H7 (cell line): Measurements from ENCODE around the gene TECPR1. TPM values are rescaled to one million over a fixed set of nuclear protein-coding genes. Genes with fewer than 3 reads are reported as not detected.
A peak's percentile ranks its signal among the peaks of the same experiment; 100 is the strongest.

Experiments
- DNase-seq: peaks from one replicate; pipeline ENCODE4 v3.0.0; 2012
- H3K27me3 ChIP-seq: 2 replicates; pipeline ENCODE4 v1.6.0; 2011; ENCODE audit warnings: mild to moderate bottlenecking, low read length; ENCODE audit not compliant: control insufficient read depth, insufficient read depth
- H3K36me3 ChIP-seq: replicated peaks from 2 replicates; pipeline ENCODE4 v1.5.1; 2011; ENCODE audit warnings: low read length; ENCODE audit not compliant: control insufficient read depth, insufficient read depth
- H3K4me3 ChIP-seq: 2 replicates; pipeline ENCODE4 v1.5.1; 2011; ENCODE audit warnings: low read depth, mild to moderate bottlenecking, control low read depth, low read length, moderate library complexity; ENCODE audit not compliant: insufficient read depth
- total RNA-seq: library from RNA; depleted of rRNA; stranded (reverse); fragments of >200 nt; shearing (Covaris generic); gene quantifications from 2 replicates; pipeline ENCODE4 v1.2.3, GENCODE V29; 2014

Gene TECPR1
- total RNA-seq, 1 experiment from 2014 or later: 13.7 TPM

DNA sequence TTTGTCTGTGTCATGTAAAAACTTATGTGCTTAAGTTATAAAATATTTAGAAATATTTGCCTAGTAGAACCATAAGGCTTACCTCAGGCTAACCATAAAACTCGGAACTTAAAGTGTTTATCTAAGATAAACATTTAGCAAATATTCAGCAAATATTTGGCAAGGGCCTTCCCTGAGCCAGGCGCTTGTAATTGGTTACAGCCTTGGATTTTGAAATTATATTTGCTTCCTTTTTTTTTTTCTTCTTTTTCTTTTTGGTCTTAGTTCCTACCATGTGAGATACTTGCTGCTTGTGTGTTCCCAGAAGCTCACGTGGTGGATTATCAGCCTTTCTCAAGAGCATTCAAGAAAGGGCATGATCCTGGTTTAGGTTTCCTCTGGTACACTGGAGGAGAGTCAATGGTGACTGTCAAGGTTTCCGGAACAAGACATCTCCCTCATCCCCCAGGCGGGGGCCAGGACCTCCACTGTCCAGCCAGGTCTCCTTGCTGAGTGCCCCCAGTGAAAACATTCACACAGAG, 24.3 kb upstream of the TECPR1 start:
- Histone ChIP-seq H3K4me3 (no peak overlapping the region), H3K27me3 (no peaks in the 10 kb centered on the region; the same call in 1 of the 2 replicates), H3K36me3 (no peaks in the 10 kb centered on the region)
- no peak for DNase-seq

DNA sequence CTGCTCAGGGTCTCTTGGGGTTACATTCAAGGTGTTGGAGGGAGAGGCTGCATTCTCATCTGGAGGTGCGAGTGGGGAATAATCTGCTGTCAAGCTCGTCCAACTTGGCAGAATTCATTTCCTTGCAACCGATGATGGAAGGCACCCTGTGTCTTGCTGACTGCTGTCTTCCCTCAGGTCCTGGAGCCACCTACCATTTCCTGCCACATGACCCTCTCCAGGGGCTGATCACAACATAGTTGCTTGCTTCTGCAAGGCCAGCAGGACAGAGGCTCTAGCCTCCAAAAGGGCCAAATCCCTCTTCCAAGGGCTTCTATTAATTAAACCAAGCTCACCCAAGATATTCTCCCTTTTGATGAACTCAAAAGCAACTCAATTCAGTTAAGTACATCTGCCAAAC, 15.3 kb upstream of the TECPR1 start:
- DNase-seq: no peak
- Histone ChIP-seq H3K4me3 (no peak overlapping the region), H3K27me3 (no peaks in the 10 kb centered on the region), H3K36me3 (no peaks in the 10 kb centered on the region; the same call in 1 of the 2 replicates)

DNA sequence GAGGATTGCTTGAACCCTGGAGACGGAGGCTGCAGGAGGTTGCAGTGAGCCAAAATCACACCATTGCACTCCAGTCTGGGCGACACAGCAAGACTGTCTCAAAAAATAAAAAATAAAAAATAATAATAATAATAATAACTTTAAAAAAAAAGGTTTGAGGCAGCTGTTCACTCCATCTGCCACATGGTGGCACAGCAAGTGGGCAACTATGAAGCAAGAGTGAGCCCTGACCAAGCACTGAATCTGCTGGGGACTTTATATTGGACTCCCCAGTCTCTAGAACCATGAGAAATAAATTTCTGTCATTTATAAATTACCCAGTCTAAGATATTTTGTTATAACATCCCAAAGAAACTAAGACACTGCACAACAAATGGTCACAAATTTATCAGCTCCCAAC, 14.8 kb upstream of the TECPR1 start:
- Histone ChIP-seq H3K27me3 (no peaks in the 10 kb centered on the region), H3K36me3 (no peaks in the 10 kb centered on the region; the same call in 1 of the 2 replicates), H3K4me3 (no peak overlapping the region)
- DNase-seq: no peak

DNA sequence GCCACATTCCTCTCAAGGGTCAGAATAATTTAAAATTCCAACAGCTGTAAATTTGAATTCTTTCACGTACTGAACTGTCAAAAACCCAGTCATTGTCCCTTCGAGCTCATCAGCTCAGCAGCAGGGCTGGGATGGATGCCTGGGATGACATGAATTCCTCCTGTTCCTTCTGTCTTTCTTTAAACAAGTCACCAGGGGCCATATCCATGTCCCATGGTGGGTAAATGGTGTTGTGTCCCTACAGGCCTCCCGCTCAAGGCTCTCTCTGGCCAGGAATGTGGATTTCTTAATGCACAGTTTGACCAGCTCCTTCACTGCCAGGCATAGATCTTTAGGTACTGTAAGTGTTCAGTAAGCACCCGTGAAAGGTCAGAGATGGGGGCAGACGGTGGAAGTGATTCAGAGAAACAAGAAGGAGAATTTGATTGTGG, 13.8 kb upstream of the TECPR1 start:
- Histone ChIP-seq H3K27me3 (no peaks in the 10 kb centered on the region), H3K4me3 (no peak overlapping the region), H3K36me3 (no peaks in the 10 kb centered on the region; the same call in 1 of the 2 replicates)
- DNase-seq: peak; percentile 33

DNA sequence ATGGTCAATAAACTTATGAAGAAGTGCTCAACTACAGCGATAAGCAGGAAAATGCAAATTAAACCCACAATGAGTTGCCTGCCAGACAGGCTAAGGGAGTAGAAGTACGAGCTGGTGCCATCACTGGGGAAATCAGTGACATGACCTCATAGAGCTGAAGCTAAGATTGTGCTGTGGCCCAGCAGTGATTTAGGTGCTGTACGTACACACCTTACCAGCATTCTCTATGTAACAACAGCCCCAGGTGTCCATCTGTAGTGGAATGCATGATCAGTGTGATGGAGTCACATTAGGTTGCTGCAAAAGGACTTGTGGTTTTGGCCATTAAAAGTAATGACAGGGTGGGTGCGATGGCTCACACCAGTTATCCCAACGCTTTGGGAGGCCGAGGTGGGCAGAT, 5.7 kb upstream of the TECPR1 start:
- DNase-seq: no peak
- no peak overlapping the region for H3K4me3 ChIP-seq
- peaks cover 1% of the 10 kb centered on the region; the same call in 1 of the 2 replicates for H3K36me3 ChIP-seq
- no peaks in the 10 kb centered on the region for H3K27me3 ChIP-seq

DNA sequence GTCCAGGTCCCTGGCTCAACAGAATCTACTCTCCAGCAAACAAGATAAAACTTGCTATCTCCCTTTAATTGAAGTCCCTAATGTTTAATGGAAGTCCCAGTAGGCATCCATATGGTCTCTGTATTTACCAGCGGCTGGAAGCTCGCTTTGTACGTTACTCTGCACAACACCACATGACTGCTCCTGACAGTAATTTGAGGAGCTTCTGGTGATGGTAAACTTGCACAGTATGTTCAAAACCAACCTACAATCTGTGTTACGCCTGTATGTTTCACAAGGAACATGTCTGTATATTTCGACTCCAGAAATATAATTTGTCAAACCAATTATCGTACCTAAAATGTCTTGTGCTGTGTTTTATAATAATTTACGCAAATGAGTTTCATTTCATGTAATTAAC, 4.4 kb upstream of the TECPR1 start:
- DNase-seq: no peak
- no peaks in the 10 kb centered on the region for H3K27me3 ChIP-seq
- H3K4me3 ChIP-seq: no peak overlapping the region
- H3K36me3 ChIP-seq: peaks cover 1% of the 10 kb centered on the region; the same call in 1 of the 2 replicates

DNA sequence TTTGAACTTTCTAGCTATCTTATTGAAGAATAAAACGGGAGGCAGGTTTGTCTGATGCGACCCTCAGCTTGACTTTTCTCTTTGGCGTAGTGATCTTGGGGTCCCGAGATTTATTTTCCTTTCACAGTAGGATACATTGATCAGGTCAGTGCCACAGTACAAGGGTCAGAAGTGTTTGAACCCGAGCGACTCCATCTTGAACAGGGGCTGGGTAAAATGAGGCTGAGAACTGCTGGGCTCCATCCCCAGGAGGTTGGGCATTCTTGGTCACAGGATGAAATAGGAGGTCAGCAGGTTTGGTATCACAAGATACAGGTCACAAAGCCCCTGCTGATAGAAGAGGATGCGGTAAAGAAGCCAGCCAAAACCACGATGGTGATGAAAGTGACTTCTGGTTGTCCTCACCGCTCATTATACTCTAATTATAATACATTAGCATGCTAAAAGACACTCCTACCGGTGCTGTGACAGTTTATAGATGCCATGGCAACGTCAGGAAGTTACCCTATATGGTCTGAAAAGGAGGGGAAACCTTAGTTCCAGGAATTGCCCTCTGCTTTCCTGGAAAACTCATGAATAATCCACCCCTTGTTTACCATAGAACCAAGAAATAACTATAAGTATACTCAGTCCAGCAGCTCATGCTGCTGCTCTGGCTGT, 3.0 kb upstream of the TECPR1 start:
- no peaks in the 10 kb centered on the region for H3K27me3 ChIP-seq

DNA sequence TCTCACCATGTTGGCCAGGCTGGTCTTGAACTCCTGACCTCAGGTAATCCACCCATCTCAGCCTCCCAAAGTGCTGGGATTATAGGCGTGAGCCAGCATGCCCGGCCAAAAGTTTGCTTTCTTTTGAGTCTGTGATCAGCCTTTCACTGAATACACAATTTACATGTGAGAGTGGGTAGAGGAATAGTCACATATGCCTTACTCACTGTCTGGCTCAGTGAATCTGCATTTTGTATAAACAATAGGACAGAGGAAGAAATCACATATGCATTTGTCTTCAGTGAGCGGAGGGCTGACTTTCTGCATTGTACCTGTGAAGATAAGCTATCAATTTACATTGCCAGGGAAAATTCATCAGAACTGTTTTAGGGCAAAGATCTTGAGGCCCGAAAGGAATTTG, 2.5 kb upstream of the TECPR1 start:
- no peak for DNase-seq
- H3K4me3 ChIP-seq: no peak overlapping the region
- peaks cover 1% of the 10 kb centered on the region; the same call in 1 of the 2 replicates for H3K36me3 ChIP-seq
- H3K27me3 ChIP-seq: no peaks in the 10 kb centered on the region

More for the DNA sequence above, 3.0 kb upstream of the TECPR1 start:
- peaks cover 1% of the 10 kb centered on the region; the same call in 1 of the 2 replicates for H3K36me3 ChIP-seq
- no peak overlapping the region for H3K4me3 ChIP-seq
- DNase-seq: no peak

DNA sequence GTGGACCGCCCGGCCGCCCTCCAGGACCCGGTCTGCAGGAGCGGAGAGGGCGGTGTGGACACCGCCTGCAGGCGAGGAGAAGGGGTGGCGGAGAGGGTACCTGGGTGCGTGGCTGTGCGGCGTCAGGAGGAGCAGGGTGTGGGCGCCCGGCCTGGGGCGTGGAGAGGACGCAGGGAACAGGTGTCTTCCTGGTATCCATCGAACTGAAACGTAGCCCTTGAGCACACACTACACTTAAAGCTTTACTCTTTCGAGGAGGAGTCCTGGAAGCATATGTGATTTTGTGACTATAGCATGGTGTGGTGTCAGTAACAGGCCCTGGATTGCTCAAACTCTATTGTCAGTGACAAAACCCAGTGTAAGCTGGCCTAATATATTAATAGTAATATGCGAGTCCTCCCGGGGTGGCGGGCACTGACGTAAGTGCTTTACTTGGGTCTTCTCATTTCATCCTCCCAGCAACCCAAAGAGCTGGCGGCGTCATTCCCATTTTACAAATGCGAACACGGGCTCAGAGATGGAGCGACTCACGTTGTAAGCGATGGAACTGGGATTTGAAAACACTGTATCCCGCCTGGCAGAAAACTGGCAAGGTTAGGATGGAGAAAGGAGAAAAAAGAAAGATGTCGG, 508 bp upstream of the TECPR1 start:
- Histone ChIP-seq H3K27me3 (no peaks in the 10 kb centered on the region), H3K36me3 (peaks cover 1% of the 10 kb centered on the region; the same call in 1 of the 2 replicates), H3K4me3 (peak overlapping the region; percentile 89)
- no peak for DNase-seq

DNA sequence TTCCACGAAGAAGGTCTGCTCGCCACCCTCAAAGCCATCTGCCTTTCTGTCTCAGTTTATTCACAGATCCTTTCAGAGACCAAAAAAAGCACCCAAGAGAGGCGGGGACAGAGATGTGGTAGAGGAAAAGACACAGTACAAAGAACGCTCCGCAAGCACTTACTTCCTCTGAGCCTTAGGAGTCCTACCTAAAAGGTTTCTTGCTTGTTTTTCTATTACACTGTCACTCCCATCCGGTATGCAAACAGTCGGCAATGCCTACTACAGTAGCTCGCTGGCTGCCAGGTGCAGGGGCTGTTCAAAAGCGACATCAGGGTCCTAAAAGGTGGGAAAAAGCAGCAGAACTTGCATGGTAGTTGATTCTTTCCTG, 816 bp downstream of the TECPR1 start:
- H3K36me3 ChIP-seq: no peaks in the 10 kb centered on the region
- DNase-seq: no peak
- peak overlapping the region; percentile 89 for H3K4me3 ChIP-seq
- H3K27me3 ChIP-seq: no peaks in the 10 kb centered on the region

DNA sequence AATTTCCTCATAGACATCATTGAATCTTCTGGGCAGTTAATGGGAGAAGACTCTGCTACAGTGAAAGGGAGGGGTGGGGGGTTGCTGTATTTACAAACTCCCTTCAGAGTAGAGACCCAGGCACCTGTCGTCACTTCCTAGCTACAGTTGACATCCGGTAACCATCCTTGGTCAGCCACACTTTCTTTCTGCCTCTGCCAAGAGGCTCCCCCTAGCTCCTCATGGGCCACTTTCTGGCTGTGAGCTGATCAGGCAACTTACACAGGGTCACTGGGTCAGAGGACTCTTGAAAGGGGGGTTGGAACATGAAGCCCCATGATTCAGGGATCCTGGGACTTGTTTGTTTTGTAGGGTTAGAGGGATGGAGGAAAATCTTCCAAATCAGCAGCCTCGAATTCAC, 1.2 kb downstream of the TECPR1 start:
- H3K4me3 ChIP-seq: no peak overlapping the region
- peak; percentile 66 for DNase-seq
- no peaks in the 10 kb centered on the region for H3K27me3 ChIP-seq
- H3K36me3 ChIP-seq: no peaks in the 10 kb centered on the region

DNA sequence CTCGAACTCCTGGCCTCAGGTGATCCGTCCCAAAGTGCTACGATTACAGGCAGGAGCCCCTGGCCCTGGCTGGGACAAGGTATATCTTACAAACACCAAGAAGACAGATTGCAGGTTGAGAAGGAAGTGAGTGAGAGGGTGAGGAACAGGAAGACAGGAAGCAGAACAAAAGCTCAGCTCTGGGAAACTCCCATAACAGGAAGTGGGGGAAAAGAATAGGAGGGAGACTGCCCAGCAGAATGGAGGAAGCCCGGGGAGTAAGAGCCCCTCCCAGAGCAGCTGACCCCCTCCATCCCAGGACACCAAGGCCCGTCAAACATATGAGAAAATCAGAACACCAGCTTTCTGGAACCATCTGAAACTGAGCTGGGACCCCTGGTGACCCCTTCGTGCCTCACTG, 2.9 kb downstream of the TECPR1 start:
- DNase-seq: peak; percentile 38
- no peaks in the 10 kb centered on the region for H3K36me3 ChIP-seq

DNA sequence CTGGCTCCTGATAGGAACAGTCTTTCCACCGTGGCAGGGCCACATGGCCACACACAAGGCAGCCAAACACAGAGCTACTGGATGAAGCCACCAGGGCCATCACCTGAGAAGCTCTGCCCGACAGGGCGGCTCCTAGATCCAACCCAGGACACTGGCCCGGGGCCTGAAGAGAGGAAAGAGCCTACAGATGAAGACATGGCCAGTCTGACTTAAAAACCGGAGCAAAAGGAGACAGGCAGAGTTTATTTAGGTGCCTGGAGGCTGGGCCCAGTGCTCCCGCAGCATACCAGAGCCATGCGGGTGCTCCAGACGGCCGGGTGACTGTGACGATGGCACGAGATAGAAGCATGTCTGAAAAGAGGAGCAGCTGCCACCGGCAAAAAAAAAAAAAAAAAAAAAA, 3.9 kb downstream of the TECPR1 start:
- no peak overlapping the region for H3K4me3 ChIP-seq
- H3K27me3 ChIP-seq: no peaks in the 10 kb centered on the region
- no peaks in the 10 kb centered on the region for H3K36me3 ChIP-seq
- no peak for DNase-seq

More for the DNA sequence above, 2.9 kb downstream of the TECPR1 start:
- H3K27me3 ChIP-seq: no peaks in the 10 kb centered on the region
- no peak overlapping the region for H3K4me3 ChIP-seq

DNA sequence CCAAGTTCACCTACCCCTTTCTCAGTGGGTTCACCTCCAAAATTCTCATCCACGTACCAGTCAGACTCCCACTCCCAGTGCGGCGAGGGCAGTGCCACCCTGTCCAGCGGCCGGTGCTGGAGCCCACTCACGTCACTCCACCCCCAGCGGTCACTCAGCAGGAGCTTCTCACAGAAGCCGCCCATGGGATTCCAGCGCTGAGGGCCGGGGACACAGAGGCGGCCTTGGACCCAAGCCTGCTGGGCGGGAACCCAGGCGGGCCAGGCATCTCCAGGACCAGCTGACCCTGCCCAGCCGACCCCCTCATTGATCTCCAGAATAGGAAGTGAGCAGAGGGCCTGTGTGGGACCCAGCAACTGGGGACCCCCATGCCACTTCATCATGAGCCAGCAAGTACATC, 7.2 kb downstream of the TECPR1 start:
- DNase-seq: peak; percentile 46
- no peak overlapping the region for H3K4me3 ChIP-seq
- no peaks in the 10 kb centered on the region for H3K36me3 ChIP-seq
- H3K27me3 ChIP-seq: no peaks in the 10 kb centered on the region

DNA sequence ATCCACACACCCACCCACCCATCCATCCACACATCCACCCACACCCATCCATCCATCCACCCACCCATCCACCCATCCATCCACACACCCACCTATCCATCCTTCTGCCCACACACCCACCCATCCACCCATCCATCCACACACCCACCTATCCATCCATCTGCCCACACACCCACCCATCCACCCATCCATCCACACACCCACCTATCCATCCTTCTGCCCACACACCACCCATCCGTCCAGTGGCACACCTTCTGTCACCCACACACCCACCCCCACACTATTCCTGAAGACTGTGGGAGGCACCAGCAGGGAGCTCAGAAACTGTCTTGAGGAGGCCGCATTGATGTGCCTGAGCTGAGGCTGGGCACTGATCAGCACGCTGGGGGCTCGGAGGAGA, 9.1 kb downstream of the TECPR1 start:
- Histone ChIP-seq H3K36me3 (no peaks in the 10 kb centered on the region), H3K27me3 (no peaks in the 10 kb centered on the region), H3K4me3 (no peak overlapping the region)
- DNase-seq: no peak
